ENCODE results near the gene IQSEC1. TPM values are rescaled to one million over a fixed set of nuclear protein-coding genes. Genes with fewer than 3 reads are reported as not detected.
"Not testable (repeated sequence)": the region's sequence is repeated elsewhere in the genome, so short reads cannot be mapped to it uniquely, and the experiment has no call there.

The IQSEC1 gene
- total and polyA plus RNA-seq, 2 donors (not counting 3 experiments of a cell fraction or from before 2014, with no cell fraction given) = 5.2 to 18.0 TPM

DNA sequence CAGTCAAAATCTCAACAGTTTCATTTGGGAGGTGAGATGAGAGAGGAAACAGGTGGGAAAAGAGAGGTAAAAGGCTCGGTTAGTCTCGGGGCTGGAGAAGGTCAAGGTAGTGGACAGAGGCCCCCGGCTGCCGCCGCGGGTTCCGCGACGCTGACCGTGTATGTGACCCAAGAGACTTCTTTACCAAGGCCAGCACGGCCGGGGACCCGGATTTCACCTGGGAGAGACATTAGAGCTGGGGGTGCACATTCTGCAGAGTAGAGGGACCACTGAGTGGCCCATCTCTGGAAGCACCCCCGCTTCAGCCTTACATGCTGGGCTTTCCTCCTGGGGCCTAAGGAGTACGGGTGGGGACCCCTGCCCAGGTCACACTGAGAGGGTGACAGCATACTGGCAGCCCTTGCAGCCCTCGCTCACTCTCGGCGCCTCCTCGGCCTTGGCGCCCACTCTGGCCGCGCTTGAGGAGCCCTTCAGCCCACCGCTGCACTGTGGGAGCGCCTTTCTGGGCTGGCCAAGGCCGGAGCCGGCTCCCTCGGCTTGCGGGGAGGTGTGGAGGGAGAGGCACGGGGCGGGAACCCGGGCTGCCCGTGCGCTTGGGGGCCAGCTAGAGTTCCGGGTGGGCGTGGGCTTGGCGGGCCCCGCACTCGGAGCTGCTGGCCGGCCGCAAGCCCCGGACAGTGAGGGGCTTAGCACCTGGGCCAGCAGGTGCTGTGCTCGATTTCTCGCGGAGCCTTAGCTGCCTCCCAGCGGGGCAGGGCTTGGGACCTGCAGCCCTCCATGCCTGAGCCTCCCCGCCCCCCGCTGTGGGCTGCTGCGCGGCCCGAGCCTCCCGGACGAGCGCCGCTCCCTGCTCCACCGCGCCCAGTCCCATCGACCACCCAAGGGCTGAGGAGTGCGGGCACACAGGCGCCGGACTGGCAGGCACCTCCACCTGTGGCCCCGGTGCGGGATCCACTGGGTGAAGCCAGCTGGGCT lies 190.6 kb downstream of the IQSEC1 start:
- dilution Hi-C loops (cut with MboI; ENCODE audit: extremely low pct_ligation_motif_present, low sequenced_read_pairs) (no loop called here), intact Hi-C loops (cut with micrococcal nuclease) (no loop called here)
- Histone ChIP-seq H2AFZ (ENCODE audit: low read depth, low read length) (no peak overlapping the region), H3K4me3 (replicated peaks in 1 of 3; ENCODE audit: insufficient read depth in 1 of 3, low read depth in 1 of 3, low read length in 3 of 3) (no peak overlapping the region), H3K27ac (ENCODE audit: insufficient read depth, low read depth, low read length) (no peak overlapping the region), H3K4me1 (ENCODE audit: control insufficient read depth, extremely low read depth, insufficient read depth, low read length) (no peaks in the 10 kb centered on the region), H3K9me3 (replicated peaks; ENCODE audit: control insufficient read depth, insufficient read depth, low read length) (no peaks in the 10 kb centered on the region), H3K27me3 (ENCODE audit: control insufficient read depth in 2 of 2, insufficient read depth in 2 of 2, low read length in 2 of 2) (peaks cover 0 to 9% of the 10 kb centered on the region in 2 experiments), H3K36me3 (ENCODE audit: control insufficient read depth in 2 of 2, extremely low read depth in 1 of 2, insufficient read depth in 2 of 2, low read length in 2 of 2) (no peaks in the 10 kb centered on the region), H3K79me2 (ENCODE audit: control insufficient read depth, insufficient read depth, low read length) (no peaks in the 10 kb centered on the region), H3K9me1 (replicated peaks; ENCODE audit: control insufficient read depth, extremely low read depth, insufficient read depth, low read length) (no peaks in the 10 kb centered on the region), H4K20me1 (replicated peaks; ENCODE audit: control insufficient read depth, extremely low read depth, insufficient read depth, low read length) (no peaks in the 10 kb centered on the region), H3K4me2 (ENCODE audit: insufficient read depth, low read length) (no peak overlapping the region), H3K9ac (replicated peaks; ENCODE audit: extremely low read depth, insufficient read depth, low read length) (no peak overlapping the region)
- DNase-seq (ENCODE audit: low read depth, low spot score) = no peak
- BruUV-seq (replicated peaks) = no TSS peak
- ChIA-PET POLR2A (no interaction called here), CTCF (interaction anchor here (1.6 kb wide), 1 partner anchor 113 kb away, joined by 3 read pairs; no protein-coding TSS in a partner anchor)
- no peak for FAIRE-seq
- no peak for TF ChIP-seq MYC (IDR thresholded peaks at IDR 0.05; ENCODE audit: low read depth, low read length)
- TF ChIP-seq FOS (IDR thresholded peaks at IDR 0.05; ENCODE audit: borderline replicate concordance, insufficient read depth, low read length) = no peak
- TF ChIP-seq, protein P1, sequence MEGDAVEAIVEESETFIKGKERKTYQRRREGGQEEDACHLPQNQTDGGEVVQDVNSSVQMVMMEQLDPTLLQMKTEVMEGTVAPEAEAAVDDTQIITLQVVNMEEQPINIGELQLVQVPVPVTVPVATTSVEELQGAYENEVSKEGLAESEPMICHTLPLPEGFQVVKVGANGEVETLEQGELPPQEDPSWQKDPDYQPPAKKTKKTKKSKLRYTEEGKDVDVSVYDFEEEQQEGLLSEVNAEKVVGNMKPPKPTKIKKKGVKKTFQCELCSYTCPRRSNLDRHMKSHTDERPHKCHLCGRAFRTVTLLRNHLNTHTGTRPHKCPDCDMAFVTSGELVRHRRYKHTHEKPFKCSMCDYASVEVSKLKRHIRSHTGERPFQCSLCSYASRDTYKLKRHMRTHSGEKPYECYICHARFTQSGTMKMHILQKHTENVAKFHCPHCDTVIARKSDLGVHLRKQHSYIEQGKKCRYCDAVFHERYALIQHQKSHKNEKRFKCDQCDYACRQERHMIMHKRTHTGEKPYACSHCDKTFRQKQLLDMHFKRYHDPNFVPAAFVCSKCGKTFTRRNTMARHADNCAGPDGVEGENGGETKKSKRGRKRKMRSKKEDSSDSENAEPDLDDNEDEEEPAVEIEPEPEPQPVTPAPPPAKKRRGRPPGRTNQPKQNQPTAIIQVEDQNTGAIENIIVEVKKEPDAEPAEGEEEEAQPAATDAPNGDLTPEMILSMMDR (IDR thresholded peaks at IDR 0.05; ENCODE audit: extremely low read depth in 1 of 2, insufficient read depth in 1 of 2, low read depth in 1 of 2, low read length in 2 of 2) = no peak
- TF ChIP-seq, protein P2, sequence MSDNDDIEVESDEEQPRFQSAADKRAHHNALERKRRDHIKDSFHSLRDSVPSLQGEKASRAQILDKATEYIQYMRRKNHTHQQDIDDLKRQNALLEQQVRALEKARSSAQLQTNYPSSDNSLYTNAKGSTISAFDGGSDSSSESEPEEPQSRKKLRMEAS (IDR thresholded peaks at IDR 0.05; ENCODE audit: insufficient read depth, insufficient read length) = no peak
- TF ChIP-seq EZH2 (IDR thresholded peaks at IDR 0.05; ENCODE audit: borderline replicate concordance, low read depth, low read length, severe bottlenecking) = no peak
- TF ChIP-seq JUN (IDR thresholded peaks at IDR 0.05; ENCODE audit: borderline replicate concordance, insufficient read depth, insufficient read length, low read depth) = no peak
- no peak for TF ChIP-seq POLR2AphosphoS5 (IDR thresholded peaks at IDR 0.05; ENCODE audit: insufficient read depth, low read depth, low read length)
- no peak for TF ChIP-seq POLR2A (IDR thresholded peaks at IDR 0.05; ENCODE audit: low read depth, low read length)
- no peak for TF ChIP-seq GATA2 (IDR thresholded peaks at IDR 0.05; ENCODE audit: insufficient read depth, insufficient read length, low read depth, low read length)

DNA sequence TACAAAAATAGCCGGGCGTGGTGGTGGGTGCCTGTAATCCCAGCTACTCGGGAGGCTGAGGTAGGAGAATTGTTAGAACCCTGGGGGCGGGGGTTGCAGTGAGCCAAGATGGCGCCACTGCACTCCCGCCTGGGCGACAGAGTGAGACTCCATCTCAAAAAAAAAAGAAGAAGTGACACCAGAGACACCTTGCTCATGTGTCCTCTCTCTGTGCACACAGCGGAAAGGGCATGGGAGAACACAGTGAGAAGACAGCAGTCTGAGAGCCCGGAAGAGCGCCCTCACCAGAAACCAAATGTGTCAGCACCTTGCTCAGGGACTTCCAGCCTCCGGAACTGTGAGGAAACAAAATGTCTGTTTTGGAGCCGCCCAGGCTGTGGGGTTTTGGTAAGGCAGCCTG lies 191.4 kb downstream of the IQSEC1 start:
- BruUV-seq (replicated peaks); intact Hi-C loops (cut with micrococcal nuclease); H4K20me1 ChIP-seq (replicated peaks; ENCODE audit: control insufficient read depth, extremely low read depth, insufficient read depth, low read length); H3K9ac ChIP-seq (replicated peaks; ENCODE audit: extremely low read depth, insufficient read depth, low read length); dilution Hi-C loops (cut with MboI; ENCODE audit: extremely low pct_ligation_motif_present, low sequenced_read_pairs); H3K4me1 ChIP-seq (ENCODE audit: control insufficient read depth, extremely low read depth, insufficient read depth, low read length); H3K9me3 ChIP-seq (replicated peaks; ENCODE audit: control insufficient read depth, insufficient read depth, low read length); H3K4me3 ChIP-seq (replicated peaks in 1 of 3; ENCODE audit: insufficient read depth in 1 of 3, low read depth in 1 of 3, low read length in 3 of 3); POLR2A ChIA-PET; H3K27ac ChIP-seq (ENCODE audit: insufficient read depth, low read depth, low read length); H3K36me3 ChIP-seq (ENCODE audit: control insufficient read depth in 2 of 2, extremely low read depth in 1 of 2, insufficient read depth in 2 of 2, low read length in 2 of 2); H2AFZ ChIP-seq (ENCODE audit: low read depth, low read length); H3K9me1 ChIP-seq (replicated peaks; ENCODE audit: control insufficient read depth, extremely low read depth, insufficient read depth, low read length); H3K27me3 ChIP-seq (ENCODE audit: control insufficient read depth in 2 of 2, insufficient read depth in 2 of 2, low read length in 2 of 2); H3K79me2 ChIP-seq (ENCODE audit: control insufficient read depth, insufficient read depth, low read length); DNase-seq (ENCODE audit: low read depth, low spot score); FAIRE-seq; H3K4me2 ChIP-seq (ENCODE audit: insufficient read depth, low read length): not testable (repeated sequence)
- CTCF ChIA-PET = interaction anchor here (1.9 kb wide), 1 partner anchor 10 kb away, joined by 6 read pairs; no protein-coding TSS in a partner anchor
